ENCODE data around the gene OCA2. TPM values are rescaled to one million over a fixed set of nuclear protein-coding genes. Genes with fewer than 3 reads are reported as not detected.

Gene OCA2
- total and polyA plus RNA-seq, 2 of the 4 experiments (the other 2 are of a cell fraction) = under 0.01 to 0.03 TPM

- CTCF ChIA-PET = no interaction called here
- DNase-seq = no peak
Observed at GRCh38 chr15:27833178-27833577, 265.9 kb downstream of the OCA2 start.

More at GRCh38 chr15:27833178-27833577, 265.9 kb downstream of the OCA2 start:
- Histone ChIP-seq H2AK5ac (ENCODE audit: low read depth, low read length) (no peak overlapping the region), H3K4ac (ENCODE audit: low read depth, low read length) (no peak overlapping the region), H3K4me3 (ENCODE audit: insufficient read depth, low read depth, low read length) (no peak overlapping the region), H3K27ac (ENCODE audit: insufficient read depth, low read length) (no peak overlapping the region), H2BK5ac (ENCODE audit: low read depth, low read length, poor library complexity, severe bottlenecking) (no peak overlapping the region), H3K9ac (ENCODE audit: low read depth, low read length) (no peak overlapping the region), H4K8ac (ENCODE audit: low read depth in 2 of 2, low read length in 2 of 2) (no peak overlapping the region), H2BK20ac (ENCODE audit: low read depth, low read length) (no peak overlapping the region), H3K27me3 (ENCODE audit: control insufficient read depth, insufficient read depth, low read length) (no peaks in the 10 kb centered on the region), H3K79me1 (ENCODE audit: low read depth in 1 of 2, low read length in 2 of 2) (no peaks in the 10 kb centered on the region), H3K4me2 (ENCODE audit: low read depth, low read length) (no peak overlapping the region), H3K9me3 (ENCODE audit: control insufficient read depth, insufficient read depth, low read length) (peaks cover 19% of the 10 kb centered on the region), H4K91ac (ENCODE audit: insufficient read depth, low read depth, low read length) (no peak overlapping the region), H2BK120ac (ENCODE audit: low read depth, low read length) (no peak overlapping the region), H2AK9ac (replicated peaks; ENCODE audit: low read depth, low read length, poor library complexity) (no peak overlapping the region), H4K20me1 (ENCODE audit: insufficient read depth, low read length) (no peaks in the 10 kb centered on the region), H3K9me1 (ENCODE audit: insufficient read depth, low read length) (no peaks in the 10 kb centered on the region), H3K56ac (ENCODE audit: extremely low read depth, insufficient read depth, low read length) (no peak overlapping the region), H4K5ac (ENCODE audit: low read depth, low read length) (no peak overlapping the region), H3K14ac (replicated peaks; ENCODE audit: low read depth, low read length) (no peak overlapping the region), H3K18ac (ENCODE audit: low read depth, low read length) (no peak overlapping the region), H3K23ac (ENCODE audit: low read depth, low read length) (no peak overlapping the region), H2BK15ac (ENCODE audit: low read depth, low read length) (no peak overlapping the region), H3K36me3 (ENCODE audit: control insufficient read depth, insufficient read depth, low read length) (no peaks in the 10 kb centered on the region), H3K4me1 (ENCODE audit: control insufficient read depth, insufficient read depth, low read length) (no peaks in the 10 kb centered on the region), H2AFZ (replicated peaks; ENCODE audit: low read length, poor library complexity) (no peak overlapping the region)
- no peak for ATAC-seq (ENCODE audit: low read depth)
- dilution Hi-C loops (cut with HindIII; ENCODE audit: low sequenced_read_pairs, unreplicated experiment) = no loop called here
- intact Hi-C loops (cut with micrococcal nuclease) = no loop called here
- no peak for TF ChIP-seq CTCF (conservative IDR thresholded peaks at IDR 0.05; ENCODE audit: low read depth, low read length)
- no peak for TF ChIP-seq ELK1 (IDR thresholded peaks at IDR 0.05; ENCODE audit: borderline replicate concordance, low read depth, low read length)
- TF ChIP-seq FOS (IDR thresholded peaks at IDR 0.05; ENCODE audit: low read depth, low read length) = no peak
- no peak for TF ChIP-seq MAZ (IDR thresholded peaks at IDR 0.05; ENCODE audit: borderline replicate concordance, low read depth, low read length)
- TF ChIP-seq POLR2A (IDR thresholded peaks at IDR 0.05; ENCODE audit: low read depth, low read length) = no peak
- no peak for TF ChIP-seq RCOR1 (IDR thresholded peaks at IDR 0.05; ENCODE audit: insufficient replicate concordance, low read length)
- no peak for TF ChIP-seq MAFK (IDR thresholded peaks at IDR 0.05; ENCODE audit: low read depth, low read length)
- TF ChIP-seq CHD1 (IDR thresholded peaks at IDR 0.05; ENCODE audit: low read depth, low read length) = no peak
- TF ChIP-seq MXI1 (IDR thresholded peaks at IDR 0.05; ENCODE audit: borderline replicate concordance, low read depth, low read length) = no peak
- no peak for TF ChIP-seq BHLHE40 (IDR thresholded peaks at IDR 0.05; ENCODE audit: low read depth, low read length)
- TF ChIP-seq RAD21 (IDR thresholded peaks at IDR 0.05; ENCODE audit: low read length) = no peak
- no peak for TF ChIP-seq NFE2L2 (IDR thresholded peaks at IDR 0.05; ENCODE audit: low read depth, low read length)
- no TSS peak for BruUV-seq (replicated peaks)
- POLR2A ChIA-PET (ENCODE audit: unreplicated experiment) = no interaction called here
- in situ Hi-C loops (cut with MboI; ENCODE audit: low sequenced_read_pairs) = no loop called here
- WGBS, 2 experiments (ENCODE audit: extremely low coverage in 2 of 2, insufficient read length in 1 of 2) = no CpG with 5 or more reads among the region's 4 CpGs

Measured in IMR-90 (cell line).